ENCODE data around the gene COL25A1.

COL25A1 gene

DNA sequence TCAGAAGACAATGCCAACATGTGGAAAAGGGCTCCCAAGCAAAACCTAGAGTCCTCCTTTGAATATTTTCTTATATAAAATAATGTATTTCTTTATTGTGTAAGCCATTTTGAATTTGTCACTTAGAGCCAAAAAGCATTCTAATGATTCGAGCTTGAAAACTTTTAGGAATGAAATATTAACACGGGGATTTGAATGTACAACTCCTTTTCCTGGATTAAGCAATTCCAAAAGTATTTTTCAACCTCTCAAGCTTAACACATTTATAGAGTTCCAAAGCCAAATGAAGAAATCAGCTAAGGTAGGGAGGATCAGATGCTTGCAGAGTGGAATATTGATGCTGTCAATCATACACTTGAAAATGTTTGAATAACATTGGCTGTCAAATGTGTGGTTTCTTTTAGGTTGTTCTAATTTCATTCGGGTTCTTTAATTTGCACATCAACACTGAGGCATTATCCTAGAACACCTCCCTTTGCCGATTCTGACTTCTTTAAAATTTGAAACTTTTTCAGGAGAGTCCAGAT, 472.4 kb downstream of the COL25A1 start:
- no peak for DNase-seq (ENCODE audit: low read depth in 2 of 2, low spot score in 1 of 2)

DNA sequence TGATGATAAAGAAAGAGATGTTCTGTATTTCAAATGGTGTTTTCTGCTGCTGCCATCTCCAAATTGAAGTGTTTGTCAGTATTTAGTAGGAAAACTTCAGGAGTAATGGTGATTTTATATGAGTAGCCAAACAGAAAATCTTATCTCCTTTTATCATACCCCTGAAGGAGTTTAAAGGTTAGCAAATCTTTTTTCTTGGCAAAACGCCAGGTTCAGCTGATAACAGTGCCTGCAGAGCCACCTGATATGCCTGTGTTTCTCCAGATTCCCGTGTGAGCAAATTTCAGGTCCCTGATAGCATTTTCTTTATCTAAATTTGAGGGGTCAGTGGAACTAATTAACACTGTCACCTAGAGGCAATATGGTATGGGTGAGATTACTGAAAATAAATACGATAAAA, 473.8 kb downstream of the COL25A1 start:
- no peak for DNase-seq (ENCODE audit: low read depth in 2 of 2, low spot score in 1 of 2)

DNA sequence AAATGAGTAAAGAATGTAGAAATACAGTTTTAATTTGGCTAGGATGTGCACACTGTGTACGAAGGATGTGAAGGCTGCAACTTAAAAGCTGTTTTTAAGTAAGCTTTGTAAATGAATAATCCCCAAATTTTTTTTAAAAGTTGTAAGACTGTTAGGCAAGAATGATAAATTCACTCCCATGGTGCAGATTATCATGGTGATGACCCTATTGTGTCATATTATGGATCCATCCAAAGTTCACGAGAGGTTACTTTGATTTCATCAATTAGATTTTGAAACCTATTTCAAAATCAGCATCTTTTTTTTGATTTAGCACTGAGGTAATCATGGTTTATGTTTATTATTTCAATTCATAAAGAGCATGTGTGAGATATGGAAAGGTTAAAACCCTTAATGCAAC, 476.7 kb downstream of the COL25A1 start:
- DNase-seq (ENCODE audit: low read depth in 2 of 2, low spot score in 1 of 2) = no peak

DNA sequence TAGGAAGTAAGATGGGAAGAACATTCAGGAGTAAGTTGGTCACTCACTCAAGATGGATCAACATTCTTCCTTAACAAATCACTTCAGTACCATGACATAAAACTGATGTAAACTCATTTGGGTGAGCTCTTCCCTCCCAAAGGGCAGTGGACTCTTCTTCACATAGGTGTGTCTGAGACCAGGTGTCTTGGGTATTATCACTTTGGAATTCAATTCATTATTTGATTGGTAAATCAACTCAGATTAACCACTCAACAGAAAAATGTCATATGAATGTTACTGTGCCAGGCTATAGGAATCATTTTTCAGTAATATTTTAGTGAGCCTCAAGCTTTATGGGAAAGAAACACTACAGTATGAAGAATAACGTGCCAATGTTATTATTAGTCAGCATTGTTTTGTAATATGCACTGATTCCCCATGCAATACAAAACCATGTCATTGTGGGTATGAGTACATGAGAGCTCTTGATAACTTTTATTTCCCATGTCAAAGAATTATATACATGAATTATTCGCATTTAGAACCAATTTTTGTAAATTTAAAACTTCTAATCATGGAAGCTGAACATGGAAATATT, 481.0 kb downstream of the COL25A1 start:
- DNase-seq (ENCODE audit: low read depth in 2 of 2, low spot score in 1 of 2) = no peak

DNA sequence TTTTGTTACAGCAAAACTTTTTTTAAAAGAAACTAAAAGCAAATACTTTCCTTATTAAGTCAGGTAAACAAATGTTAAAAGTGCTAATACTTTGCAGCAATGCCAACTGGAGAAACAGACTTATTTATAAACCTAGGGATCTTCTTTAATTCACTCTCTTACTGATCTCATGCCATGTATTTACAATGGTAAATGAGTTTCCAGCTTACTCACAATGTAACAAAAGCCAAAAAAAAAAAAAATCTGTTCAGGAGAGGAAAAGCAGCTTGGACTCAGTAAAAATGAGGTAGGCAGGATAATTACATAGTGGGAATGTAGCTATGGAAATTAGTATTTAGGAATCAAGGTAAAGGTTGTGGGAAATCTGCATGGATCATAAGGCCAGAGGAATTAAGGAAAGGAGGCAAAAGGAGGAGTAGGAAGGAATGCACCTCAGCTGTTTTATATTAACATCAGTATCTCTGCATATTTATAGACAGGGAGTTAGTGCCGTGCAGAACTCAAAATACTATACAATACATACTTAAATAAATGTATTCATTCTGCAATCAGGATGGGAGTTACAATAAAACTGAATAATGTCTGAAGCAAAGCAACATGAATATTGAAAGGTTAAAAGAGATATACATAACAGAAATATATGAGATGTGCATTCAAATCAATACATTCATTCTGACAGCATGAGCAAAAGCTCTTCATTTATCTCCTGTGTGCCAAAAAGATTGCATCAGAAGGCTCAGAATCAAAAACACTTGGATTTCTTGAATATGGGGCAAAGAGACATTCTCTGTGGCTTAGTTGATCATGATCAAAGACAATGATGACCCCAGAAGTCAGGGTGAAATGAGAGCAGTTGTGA, 481.7 kb downstream of the COL25A1 start:
- no peak for DNase-seq (ENCODE audit: low read depth in 2 of 2, low spot score in 1 of 2)

DNA sequence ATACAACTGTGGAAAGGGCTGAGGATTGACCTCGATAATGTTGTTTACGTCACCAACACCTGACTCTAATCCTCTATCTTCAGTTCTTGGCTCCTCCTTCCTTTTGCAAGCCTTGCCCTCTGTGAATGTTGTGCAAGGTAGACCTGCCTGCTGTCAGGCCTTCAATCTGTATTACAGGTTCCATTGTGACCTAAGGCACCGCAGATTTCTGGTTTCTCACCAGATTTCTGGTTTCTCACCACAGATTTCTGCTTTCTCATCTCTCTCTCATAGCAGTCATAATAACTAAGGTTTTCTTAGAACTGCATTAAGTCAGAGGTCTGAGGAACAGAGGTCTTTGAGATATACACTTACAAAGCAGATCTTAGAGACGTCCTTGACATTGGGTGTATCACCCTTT, 488.1 kb downstream of the COL25A1 start:
- DNase-seq (ENCODE audit: low read depth in 2 of 2, low spot score in 1 of 2) = no peak

DNA sequence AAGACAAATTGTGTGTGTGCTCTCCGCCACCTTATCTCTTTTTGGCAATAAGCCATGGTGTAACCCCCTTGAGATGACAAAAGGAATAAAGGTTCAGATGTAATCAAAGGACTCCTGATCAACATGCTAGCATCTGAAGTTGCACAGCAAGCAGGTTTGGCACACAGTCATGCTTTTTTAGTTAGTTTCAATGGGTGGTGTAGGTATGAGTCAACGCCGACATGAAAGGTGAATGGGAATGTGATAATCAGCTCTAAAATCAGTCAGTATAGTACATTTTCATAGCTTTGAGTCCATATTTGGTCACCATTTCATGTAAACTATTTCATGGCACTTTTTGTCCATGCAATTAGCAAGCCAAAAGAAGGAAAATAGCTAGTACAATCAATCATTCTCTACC, 489.2 kb downstream of the COL25A1 start:
- no peak for DNase-seq (ENCODE audit: low read depth in 2 of 2, low spot score in 1 of 2)

DNA sequence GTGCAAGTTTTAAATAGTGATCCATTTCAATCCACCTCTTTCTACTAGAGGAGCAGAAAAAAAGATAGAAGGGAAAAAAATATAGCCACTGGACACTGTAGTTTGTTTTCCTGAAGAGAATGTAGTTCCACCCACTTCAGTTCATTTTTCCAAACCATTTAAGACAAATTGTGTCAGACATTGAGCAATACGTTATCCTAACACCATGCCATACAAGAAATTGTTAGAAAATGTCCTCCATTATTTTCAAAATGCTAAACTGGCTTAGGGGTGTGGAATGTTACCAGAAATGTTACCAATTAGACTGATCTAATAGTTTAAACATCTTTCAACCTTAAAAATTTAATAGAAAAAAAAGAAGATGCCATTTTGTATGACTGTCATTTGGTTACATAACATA, 491.0 kb downstream of the COL25A1 start:
- no peak for DNase-seq (ENCODE audit: low read depth in 2 of 2, low spot score in 1 of 2)

DNA sequence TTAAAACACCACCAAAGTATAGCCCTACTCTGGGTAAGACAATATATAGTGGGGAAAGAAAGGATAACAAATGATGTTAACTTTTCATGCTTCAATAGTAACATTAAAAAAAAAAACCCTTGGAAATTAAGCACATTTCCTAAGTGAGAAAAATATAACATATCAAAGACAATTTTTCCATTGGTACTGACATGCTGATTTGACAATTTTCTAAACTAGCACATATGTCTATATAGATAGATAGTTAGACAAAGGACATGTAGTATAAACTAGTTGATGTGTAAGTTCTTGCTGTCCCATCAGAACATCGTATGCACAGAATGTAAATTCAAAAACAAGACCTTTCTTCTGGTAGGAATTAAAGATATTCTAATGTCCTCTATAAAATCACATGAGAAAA, 492.4 kb downstream of the COL25A1 start:
- no peak for DNase-seq (ENCODE audit: low read depth in 2 of 2, low spot score in 1 of 2)

DNA sequence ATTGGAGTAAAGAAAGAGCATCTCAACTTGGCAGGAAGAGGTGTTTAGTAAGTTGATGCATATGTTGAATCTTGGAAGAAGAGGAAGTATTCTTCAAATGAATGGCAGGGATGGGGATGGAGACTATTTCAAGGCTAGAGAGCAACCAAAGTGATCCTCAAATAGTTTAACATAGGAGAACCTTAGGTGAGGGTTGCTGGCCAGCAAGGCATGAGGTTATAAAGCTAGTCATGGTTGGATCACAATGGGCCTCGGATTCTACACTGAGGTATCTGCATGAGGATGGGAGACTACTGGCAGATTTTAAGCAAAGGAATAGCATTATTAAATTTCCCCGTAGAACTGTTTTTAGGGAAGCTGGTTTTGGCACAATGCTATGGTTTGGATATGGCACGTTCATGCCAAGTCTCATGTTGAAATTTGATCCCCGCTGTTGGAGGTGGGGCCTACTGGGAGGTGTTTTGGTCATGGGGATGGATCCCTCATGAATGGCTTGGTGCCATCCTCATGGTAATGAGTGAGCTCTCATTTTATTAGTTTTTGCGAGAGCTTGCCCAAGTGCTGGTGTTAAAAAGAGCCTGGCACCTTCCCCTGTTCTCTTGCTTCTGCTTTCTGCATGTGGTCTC, 497.7 kb downstream of the COL25A1 start:
- no peak for DNase-seq (ENCODE audit: low read depth in 2 of 2, low spot score in 1 of 2)

DNA sequence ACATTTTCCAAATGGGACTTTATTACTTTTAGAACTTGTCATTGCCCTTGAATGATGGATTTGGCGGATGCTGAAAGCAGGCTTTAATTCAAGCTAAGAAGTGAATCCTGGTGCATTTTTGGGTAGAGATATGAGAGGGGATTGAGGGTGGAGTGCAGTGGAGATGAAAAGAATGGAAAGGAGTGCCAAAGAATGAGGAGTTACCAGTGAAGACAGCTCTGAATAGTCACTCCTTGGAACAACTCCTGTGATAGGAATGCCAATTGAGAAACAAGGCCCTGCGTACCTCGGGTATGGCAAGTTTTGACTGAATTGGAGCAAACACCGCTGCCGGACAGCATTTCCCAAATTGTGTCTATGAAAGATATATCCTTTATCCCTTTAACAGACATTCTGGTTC, 503.2 kb downstream of the COL25A1 start:
- no peak for DNase-seq (ENCODE audit: low read depth in 2 of 2, low spot score in 1 of 2)

DNA sequence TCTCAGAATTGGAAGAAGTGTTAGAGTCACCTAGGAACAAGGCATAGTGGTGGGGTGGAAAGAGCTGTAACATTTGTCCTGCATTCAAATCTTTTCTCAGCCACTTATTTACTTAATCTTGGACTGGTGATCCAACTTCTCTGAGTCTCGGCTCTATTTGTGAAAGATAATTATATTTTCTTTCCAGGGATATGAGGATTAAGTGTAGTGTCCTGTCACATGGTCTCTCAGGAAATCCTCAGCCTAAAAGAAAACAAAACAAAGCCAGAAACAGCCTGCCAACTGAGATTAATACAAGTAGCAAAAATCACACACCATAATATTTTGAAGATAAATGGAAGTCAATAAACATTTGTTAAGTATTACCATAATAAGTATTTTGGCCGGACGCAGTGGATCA, 506.3 kb downstream of the COL25A1 start:
- no peak for DNase-seq (ENCODE audit: low read depth in 2 of 2, low spot score in 1 of 2)

DNA sequence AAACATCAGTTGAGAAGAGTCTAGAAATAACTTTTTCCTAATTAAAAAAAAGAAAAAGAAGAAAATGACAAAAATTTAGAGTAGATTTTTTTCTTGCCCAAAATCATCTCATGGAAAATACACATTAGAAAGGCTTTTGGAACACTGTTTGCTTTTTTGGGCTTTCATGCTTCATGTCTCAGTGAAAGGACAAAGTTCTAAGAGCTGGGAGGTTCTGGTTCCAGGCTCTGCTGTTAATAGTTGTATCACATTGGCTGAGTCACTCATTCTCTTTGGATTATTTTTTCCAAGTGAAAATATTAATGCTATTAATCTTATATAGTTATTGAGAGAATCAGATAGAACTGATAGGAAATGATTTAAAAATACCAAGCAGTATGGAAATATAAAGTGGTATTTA, 506.7 kb downstream of the COL25A1 start:
- no peak for DNase-seq (ENCODE audit: low read depth in 2 of 2, low spot score in 1 of 2)

DNA sequence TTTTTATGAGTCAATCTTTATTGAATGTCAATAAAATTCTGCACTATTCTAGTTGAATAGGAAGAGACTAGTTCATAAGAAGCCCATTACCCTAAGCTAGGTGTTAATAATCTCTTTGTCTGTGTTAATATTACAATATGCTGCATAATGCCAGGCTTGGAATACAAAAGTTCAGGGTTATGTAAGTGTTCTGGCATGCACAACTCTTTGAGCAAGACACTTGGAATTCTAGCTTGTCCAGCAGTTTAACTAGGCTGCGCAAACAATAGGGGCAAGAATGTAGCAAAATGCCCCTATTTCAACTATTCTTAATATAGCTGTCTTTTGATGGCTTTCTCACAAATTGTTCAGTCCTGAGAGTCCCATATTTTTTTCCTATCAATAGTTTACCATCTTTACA, 508.3 kb downstream of the COL25A1 start:
- DNase-seq (ENCODE audit: low read depth in 2 of 2, low spot score in 1 of 2) = no peak

DNA sequence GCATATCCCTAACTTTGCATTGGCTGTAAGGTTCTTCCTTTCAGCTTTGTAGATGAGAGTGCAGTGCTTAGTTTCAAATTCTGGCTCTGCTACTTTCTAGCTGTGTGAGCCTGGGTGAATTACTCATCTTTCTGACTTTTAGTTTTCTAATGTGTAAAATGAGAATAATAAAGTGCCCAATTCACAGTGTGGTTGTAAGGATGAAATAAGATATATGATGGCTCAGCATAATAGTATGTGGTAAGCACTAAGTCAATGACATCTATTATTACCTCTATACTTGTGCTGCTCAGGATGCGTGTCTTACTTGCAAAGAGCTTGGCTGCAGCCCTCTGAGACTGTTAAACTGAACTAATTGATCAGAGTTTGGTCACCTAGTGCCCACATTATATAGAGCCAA, 509.0 kb downstream of the COL25A1 start:
- DNase-seq (ENCODE audit: low read depth in 2 of 2, low spot score in 1 of 2) = no peak

DNA sequence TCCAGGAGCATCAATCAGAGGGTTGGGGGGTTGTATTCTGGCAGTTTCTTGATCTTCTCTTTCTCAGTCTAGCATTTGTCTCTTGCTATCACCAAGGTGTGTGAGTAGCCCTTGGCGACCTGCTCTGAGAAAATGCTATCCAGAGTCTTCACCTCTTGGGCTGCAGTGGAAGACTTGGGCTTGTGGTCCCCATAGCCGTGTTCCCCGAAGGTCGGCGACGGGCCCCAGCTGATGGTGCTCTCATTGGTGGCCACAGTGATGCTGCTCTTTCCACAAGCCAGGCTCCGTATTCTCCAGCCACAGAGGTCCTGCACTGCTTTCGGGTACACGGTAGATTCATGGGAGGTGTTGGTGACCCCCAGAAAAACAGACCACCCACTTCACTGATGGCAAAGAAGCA, 513.7 kb downstream of the COL25A1 start:
- no peak for DNase-seq (ENCODE audit: low read depth in 2 of 2, low spot score in 1 of 2)

DNA sequence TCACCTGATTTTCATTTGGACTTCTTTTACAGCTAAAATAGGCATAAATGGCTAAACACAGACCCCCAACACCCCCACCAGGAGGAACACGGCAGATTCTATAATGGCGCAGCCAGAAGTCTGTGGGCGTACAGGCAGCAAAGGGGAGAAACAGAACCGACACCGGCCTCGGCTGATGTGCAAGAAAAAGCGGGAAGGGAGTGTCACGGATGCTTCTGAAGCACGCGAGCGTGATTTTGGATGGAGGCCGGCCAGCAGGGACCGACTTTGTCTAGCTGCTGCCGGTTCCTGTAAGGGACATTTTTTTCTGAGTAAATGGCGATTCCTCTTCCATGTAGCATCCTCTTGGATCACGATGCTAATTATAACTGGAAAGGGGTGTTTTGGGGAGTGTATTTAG, 514.7 kb downstream of the COL25A1 start:
- no peak for DNase-seq (ENCODE audit: low read depth in 2 of 2, low spot score in 1 of 2)

DNA sequence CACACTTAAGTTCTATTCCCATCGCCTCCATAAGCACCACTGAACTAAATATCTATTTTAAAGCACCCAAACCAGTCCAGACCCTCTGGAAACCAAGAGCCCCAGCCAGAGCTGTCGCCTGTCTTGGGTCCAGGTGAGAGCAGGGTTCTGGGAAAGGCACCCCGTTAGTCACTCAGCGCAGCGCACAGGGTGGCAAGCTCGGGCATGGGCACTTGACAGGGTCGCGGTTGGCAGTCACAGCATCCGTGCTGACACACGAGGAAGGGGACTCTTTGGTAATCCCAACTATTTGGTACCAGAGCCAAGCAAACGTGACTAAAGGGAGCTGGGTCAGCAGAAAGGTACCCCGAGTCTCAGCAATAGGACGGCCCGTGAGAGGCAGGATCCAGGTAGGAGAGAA, 515.4 kb downstream of the COL25A1 start:
- no peak for DNase-seq (ENCODE audit: low read depth in 2 of 2, low spot score in 1 of 2)

DNA sequence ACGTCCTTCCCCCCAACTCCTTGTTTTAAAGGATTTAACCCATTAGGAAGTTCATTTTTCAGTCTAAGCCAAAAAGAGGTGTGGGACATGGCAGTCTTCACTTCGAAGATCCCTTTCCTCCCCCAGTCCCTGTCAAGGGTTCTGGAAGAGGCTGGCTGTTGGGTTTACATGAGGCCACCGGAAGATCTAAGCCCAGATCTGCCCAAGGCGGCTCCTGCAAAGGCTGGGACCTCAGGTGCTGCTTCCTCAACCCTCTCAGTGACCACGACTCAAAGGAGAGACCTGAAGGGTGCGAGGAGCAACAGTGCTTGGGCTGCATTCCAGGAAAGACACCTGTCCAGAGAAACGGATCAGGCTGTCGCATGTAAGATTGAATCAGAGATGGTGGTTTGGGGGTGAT, 516.1 kb downstream of the COL25A1 start:
- no peak for DNase-seq (ENCODE audit: low read depth in 2 of 2, low spot score in 1 of 2)

DNA sequence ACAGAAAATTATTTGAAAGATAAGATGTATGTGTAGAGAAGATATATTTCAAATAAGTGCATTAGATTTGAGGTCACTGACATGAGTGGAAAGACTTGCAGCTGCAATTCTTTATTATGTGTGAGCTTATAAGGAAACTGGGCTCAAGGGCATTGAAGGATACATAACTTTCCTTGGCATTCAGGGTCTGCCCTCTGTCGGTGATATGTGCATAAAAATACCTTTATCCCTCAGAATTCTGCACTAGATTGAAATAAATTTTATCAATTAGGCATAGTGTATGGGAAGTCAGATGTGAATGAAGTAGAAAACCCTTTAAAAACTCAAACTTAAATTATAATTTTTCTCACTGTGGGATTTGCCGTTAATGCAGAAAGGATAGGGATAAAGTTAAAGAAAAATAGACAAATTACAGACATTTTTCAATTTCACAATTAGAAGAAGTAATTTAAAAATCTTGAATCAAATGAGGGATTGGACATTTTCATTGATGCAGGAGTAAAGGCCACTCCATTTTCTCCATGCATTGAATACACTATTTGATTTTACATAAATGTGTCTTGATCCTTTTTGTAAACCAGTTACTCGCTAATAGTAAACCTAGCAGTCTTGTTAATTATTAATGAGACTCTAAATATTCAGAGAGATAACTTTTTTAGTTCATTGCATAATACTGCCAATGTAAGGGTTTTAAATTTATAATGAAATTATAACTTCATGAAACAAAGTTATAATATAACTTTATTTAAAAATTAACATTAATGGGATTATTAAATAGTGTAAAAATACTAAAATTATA, 518.6 kb downstream of the COL25A1 start:
- DNase-seq (ENCODE audit: low read depth in 2 of 2, low spot score in 1 of 2) = no peak

DNA sequence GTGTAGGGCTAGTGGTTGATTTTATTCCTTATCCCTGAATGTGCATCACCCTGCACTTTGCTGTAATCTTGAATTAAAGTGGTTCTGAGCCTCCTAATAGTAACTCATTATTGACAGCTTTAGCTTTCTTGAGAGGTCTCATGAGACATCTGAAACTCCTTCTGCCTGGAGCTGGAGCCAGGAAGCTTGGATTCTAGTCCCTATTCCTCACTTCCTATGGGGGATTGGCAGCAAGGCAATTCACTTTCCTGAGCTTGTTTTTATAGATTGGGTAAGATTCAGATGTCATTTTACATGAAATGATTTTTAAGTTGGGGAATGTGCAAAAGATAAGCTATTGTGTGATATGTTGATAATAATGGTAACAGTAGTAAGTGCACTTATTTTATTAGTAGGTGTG, 522.5 kb downstream of the COL25A1 start:
- DNase-seq (ENCODE audit: low read depth in 2 of 2, low spot score in 1 of 2) = no peak

DNA sequence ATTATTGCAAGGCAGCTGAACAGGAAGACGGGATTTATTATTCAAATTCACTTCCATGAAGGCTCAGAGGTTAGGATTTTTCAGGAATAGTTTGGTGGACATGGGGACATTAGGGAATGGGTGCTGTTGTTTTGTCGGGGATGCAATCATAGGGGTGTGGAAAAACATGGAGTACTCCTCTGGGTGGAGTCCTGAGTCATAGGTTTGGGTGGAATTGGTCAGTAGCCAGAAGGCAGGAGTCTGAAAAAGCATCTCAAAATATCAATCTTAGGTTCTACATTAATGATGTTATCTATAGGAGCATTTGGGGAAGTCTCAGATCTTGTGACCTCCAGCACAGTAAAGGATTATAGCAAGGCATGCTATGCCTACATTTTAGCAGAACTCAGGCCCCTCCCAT, 525.1 kb downstream of the COL25A1 start:
- DNase-seq (ENCODE audit: low read depth in 2 of 2, low spot score in 1 of 2) = no peak
